ENCODE results near the gene YPEL3. TPM values are rescaled to one million over a fixed set of nuclear protein-coding genes. Genes with fewer than 3 reads are reported as not detected.
A peak's percentile ranks its signal among the peaks of the same experiment; 100 is the strongest.

Gene YPEL3
- 10 to 100 TPM; 33.0 to 93.7 (median 74.9) TPM for total RNA-seq

GRCh38 chr16:30096105-30096861 is at the start of gene YPEL3:
TSS of gene YPEL3 (minus strand) at chr16:30096213. CDS start at chr16:30095482, 731 bp downstream.
- peak; percentile 83 for ATAC-seq (ENCODE audit: low FRiP score)
- no peak for TF ChIP-seq CTCF (IDR thresholded peaks at IDR 0.05)

GRCh38 chr16:30145657-30146056 is 49.6 kb upstream of the YPEL3 start:
- no peak for TF ChIP-seq CTCF (IDR thresholded peaks at IDR 0.05)
- DNase-seq (ENCODE audit: low spot score) (no peak), ATAC-seq (ENCODE audit: low FRiP score) (no peak)

More at GRCh38 chr16:30096105-30096861, at the start of gene YPEL3:
- peak; percentile 58 for DNase-seq (ENCODE audit: low spot score)

- no peak for TF ChIP-seq CTCF (IDR thresholded peaks at IDR 0.05)
- ATAC-seq (ENCODE audit: low FRiP score) = no peak
- DNase-seq (ENCODE audit: low spot score) = no peak
These were observed 48.9 kb upstream of the YPEL3 start for GRCh38 chr16:30144917-30145316.

GRCh38 chr16:30144017-30144416 is 48.0 kb upstream of the YPEL3 start:
- no peak for TF ChIP-seq CTCF (IDR thresholded peaks at IDR 0.05)
- no peak for ATAC-seq (ENCODE audit: low FRiP score)
- no peak for DNase-seq (ENCODE audit: low spot score)

- DNase-seq (ENCODE audit: low spot score) (no peak), ATAC-seq (ENCODE audit: low FRiP score) (no peak)
- TF ChIP-seq CTCF (IDR thresholded peaks at IDR 0.05) = no peak
These were observed 47.3 kb upstream of the YPEL3 start for GRCh38 chr16:30143347-30143702.

- DNase-seq (ENCODE audit: low spot score) = no peak
- ATAC-seq (ENCODE audit: low FRiP score) = no peak
These were observed 46.8 kb upstream of the YPEL3 start for GRCh38 chr16:30142672-30143346.

More at GRCh38 chr16:30142672-30143346, 46.8 kb upstream of the YPEL3 start:
- no peak for TF ChIP-seq CTCF (IDR thresholded peaks at IDR 0.05)
